Heart left ventricle (tissue), 13 donors: ENCODE data around the gene TEF.

Experiments used
- POLR2A ChIP-seq, 2 donors: fragments of 450-650 bp; IDR thresholded peaks; one replicate each; pipeline ENCODE4 v1.6.1; 2017; ENCODE audit warnings: antibody characterized with exemption in 2 of 2, mild to moderate bottlenecking in 2 of 2, moderate library complexity in 2 of 2
- TF ChIP-seq, protein P1 (sequence below), 12 donors: fragments of 200-600 bp; sonication (generic) in 4 of 12; IDR thresholded peaks; one replicate each; pipeline versions ENCODE4 v1.5.0 to v1.8.0; 2018 to 2022; ENCODE audit warnings: antibody characterized with exemption in 12 of 12, mild to moderate bottlenecking in 5 of 12
- donor health status: ischemic (EF 13 %, LVEDD 7.1; RV severe dilation, severe dysfunction).
- donor health status: DM: no; HTN: yes; CAD: no.
- donor health status: DM: no; HTN: no; CAD: no.
- donor health status: ischemic (EF 25% LVEDD 6.9; RV normal size, moderate dysfunction).
- donor health status: ischemic (EF 25% LVEDD 5.7; RV mildly dilated, moderate dysfunction).
- donor health status: ischemic (EF 35%, LVEDD 5.7; RV mildly dilated, moderate dysfunction).
- donor health status: nonischemic (EF 11% LVEDD 7.7; RV severe dilation, severe dysfunction).
- donor health status: DM: yes; HTN: yes; CAD: no.
- donor health status: PGD.
- donor health status: ischemic (EF 29% LVEDD 5.4; RV normal size, mild dysfunction).
- donor health status: nonischemic (EF 23%, LVEDD 6.1; RV moderate dilation, normal function).

DNA sequence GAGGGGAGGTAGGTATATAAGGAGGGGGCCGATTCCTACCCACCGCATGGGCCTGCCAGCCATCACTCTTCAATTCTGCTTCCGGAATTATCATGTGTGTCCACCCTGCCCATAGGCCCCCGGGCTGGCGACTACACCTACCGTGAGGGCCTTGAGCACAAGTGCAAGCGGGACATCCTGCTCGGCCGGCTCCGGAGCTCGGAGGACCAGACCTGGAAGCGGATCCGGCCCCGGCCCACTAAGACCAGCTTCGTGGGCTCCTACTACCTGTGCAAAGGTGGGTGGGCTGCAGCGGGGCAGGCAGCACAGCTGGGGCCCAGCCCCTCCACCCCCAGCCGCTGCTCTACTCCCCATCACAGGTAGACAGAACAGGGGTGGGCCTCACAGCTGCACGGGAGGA lies 38.4 kb upstream of the TEF start:
- TF ChIP-seq, protein P1, sequence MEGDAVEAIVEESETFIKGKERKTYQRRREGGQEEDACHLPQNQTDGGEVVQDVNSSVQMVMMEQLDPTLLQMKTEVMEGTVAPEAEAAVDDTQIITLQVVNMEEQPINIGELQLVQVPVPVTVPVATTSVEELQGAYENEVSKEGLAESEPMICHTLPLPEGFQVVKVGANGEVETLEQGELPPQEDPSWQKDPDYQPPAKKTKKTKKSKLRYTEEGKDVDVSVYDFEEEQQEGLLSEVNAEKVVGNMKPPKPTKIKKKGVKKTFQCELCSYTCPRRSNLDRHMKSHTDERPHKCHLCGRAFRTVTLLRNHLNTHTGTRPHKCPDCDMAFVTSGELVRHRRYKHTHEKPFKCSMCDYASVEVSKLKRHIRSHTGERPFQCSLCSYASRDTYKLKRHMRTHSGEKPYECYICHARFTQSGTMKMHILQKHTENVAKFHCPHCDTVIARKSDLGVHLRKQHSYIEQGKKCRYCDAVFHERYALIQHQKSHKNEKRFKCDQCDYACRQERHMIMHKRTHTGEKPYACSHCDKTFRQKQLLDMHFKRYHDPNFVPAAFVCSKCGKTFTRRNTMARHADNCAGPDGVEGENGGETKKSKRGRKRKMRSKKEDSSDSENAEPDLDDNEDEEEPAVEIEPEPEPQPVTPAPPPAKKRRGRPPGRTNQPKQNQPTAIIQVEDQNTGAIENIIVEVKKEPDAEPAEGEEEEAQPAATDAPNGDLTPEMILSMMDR (IDR thresholded peaks at IDR 0.05): no peak
- TF ChIP-seq POLR2A (IDR thresholded peaks at IDR 0.05): no peak
